ENCODE results near the gene CLASP1. TPM values are rescaled to one million over a fixed set of nuclear protein-coding genes. Genes with fewer than 3 reads are reported as not detected.

Gene CLASP1
- total and polyA plus RNA-seq, 2 donors (not counting 3 experiments of a cell fraction or from before 2014, with no cell fraction given): 10.0 to 57.9 TPM

GRCh38 chr2:121319941-121320340 is 329.3 kb downstream of the CLASP1 start:
- BruUV-seq (replicated peaks): no TSS peak
- ChIA-PET POLR2A (no interaction called here), CTCF (interaction anchor here (2.0 to 2.5 kb wide), 2 partner anchors 191 to 225 kb away, joined by 5 to 7 read pairs; no protein-coding TSS in a partner anchor)
- Histone ChIP-seq H3K27me3 (ENCODE audit: control insufficient read depth in 2 of 2, insufficient read depth in 2 of 2, low read length in 2 of 2) (peaks cover 0 to under 1% of the 10 kb centered on the region in 2 experiments), H3K79me2 (ENCODE audit: control insufficient read depth, insufficient read depth, low read length) (no peaks in the 10 kb centered on the region), H3K27ac (ENCODE audit: insufficient read depth, low read depth, low read length) (no peak overlapping the region), H3K9me3 (replicated peaks; ENCODE audit: control insufficient read depth, insufficient read depth, low read length) (no peaks in the 10 kb centered on the region), H3K4me3 (replicated peaks in 1 of 3; ENCODE audit: insufficient read depth in 1 of 3, low read depth in 1 of 3, low read length in 3 of 3) (no peak overlapping the region), H3K9me1 (replicated peaks; ENCODE audit: control insufficient read depth, extremely low read depth, insufficient read depth, low read length) (no peaks in the 10 kb centered on the region), H2AFZ (ENCODE audit: low read depth, low read length) (no peak overlapping the region), H3K4me1 (ENCODE audit: control insufficient read depth, extremely low read depth, insufficient read depth, low read length) (no peaks in the 10 kb centered on the region), H3K4me2 (ENCODE audit: insufficient read depth, low read length) (no peak overlapping the region), H4K20me1 (replicated peaks; ENCODE audit: control insufficient read depth, extremely low read depth, insufficient read depth, low read length) (no peaks in the 10 kb centered on the region), H3K36me3 (ENCODE audit: control insufficient read depth in 2 of 2, extremely low read depth in 1 of 2, insufficient read depth in 2 of 2, low read length in 2 of 2) (no peaks in the 10 kb centered on the region), H3K9ac (replicated peaks; ENCODE audit: extremely low read depth, insufficient read depth, low read length) (no peak overlapping the region)
- no peak for TF ChIP-seq JUN (IDR thresholded peaks at IDR 0.05; ENCODE audit: borderline replicate concordance, insufficient read depth, insufficient read length, low read depth)
- TF ChIP-seq, protein P1, sequence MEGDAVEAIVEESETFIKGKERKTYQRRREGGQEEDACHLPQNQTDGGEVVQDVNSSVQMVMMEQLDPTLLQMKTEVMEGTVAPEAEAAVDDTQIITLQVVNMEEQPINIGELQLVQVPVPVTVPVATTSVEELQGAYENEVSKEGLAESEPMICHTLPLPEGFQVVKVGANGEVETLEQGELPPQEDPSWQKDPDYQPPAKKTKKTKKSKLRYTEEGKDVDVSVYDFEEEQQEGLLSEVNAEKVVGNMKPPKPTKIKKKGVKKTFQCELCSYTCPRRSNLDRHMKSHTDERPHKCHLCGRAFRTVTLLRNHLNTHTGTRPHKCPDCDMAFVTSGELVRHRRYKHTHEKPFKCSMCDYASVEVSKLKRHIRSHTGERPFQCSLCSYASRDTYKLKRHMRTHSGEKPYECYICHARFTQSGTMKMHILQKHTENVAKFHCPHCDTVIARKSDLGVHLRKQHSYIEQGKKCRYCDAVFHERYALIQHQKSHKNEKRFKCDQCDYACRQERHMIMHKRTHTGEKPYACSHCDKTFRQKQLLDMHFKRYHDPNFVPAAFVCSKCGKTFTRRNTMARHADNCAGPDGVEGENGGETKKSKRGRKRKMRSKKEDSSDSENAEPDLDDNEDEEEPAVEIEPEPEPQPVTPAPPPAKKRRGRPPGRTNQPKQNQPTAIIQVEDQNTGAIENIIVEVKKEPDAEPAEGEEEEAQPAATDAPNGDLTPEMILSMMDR (IDR thresholded peaks at IDR 0.05; ENCODE audit: extremely low read depth in 1 of 2, insufficient read depth in 1 of 2, low read depth in 1 of 2, low read length in 2 of 2): no peak
- TF ChIP-seq MAX (IDR thresholded peaks at IDR 0.05; ENCODE audit: insufficient read depth, insufficient read length): no peak
- TF ChIP-seq FOS (IDR thresholded peaks at IDR 0.05; ENCODE audit: borderline replicate concordance, insufficient read depth, low read length): no peak
- dilution Hi-C loops (cut with MboI; ENCODE audit: extremely low pct_ligation_motif_present, low sequenced_read_pairs): no loop called here
- no peak for FAIRE-seq
- intact Hi-C loops (cut with micrococcal nuclease): loop anchor here (10.0 kb wide), 1 partner anchor 195 kb away; no protein-coding TSS in a partner anchor
- no peak for DNase-seq (ENCODE audit: low read depth, low spot score)

DNA sequence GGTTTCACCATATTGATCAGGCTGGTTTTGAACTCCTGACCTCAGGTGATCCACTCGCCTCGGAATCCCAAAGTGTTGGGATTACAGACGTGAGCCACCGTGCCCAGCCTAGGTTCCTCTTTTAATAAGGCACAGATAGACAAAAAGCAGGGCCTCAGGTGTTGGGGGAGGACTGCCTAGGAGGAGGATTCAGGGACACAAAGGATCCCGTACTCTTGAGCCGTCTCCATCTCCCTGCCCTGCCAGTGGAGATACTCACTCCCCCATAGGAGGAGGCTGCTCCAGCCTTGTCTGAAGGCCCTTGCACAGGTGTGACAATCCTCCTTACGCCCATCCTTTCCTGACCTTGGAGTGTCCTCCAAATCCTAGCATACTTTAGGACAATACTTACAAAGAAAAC is 332.3 kb downstream of the CLASP1 start:
- H2AFZ ChIP-seq (ENCODE audit: low read depth, low read length): no peak overlapping the region
- no peaks in the 10 kb centered on the region for H3K9me3 ChIP-seq (replicated peaks; ENCODE audit: control insufficient read depth, insufficient read depth, low read length)
- intact Hi-C loops (cut with micrococcal nuclease) (no loop called here), dilution Hi-C loops (cut with MboI; ENCODE audit: extremely low pct_ligation_motif_present, low sequenced_read_pairs) (no loop called here)
- no peaks in the 10 kb centered on the region for H3K79me2 ChIP-seq (ENCODE audit: control insufficient read depth, insufficient read depth, low read length)
- no peaks in the 10 kb centered on the region for H3K4me1 ChIP-seq (ENCODE audit: control insufficient read depth, extremely low read depth, insufficient read depth, low read length)
- ChIA-PET CTCF (interaction anchor here (0.7 kb wide), 1 partner anchor 157 kb away, joined by 3 read pairs; no protein-coding TSS in a partner anchor), POLR2A (no interaction called here)
- H3K27me3 ChIP-seq (ENCODE audit: control insufficient read depth in 2 of 2, insufficient read depth in 2 of 2, low read length in 2 of 2): no peaks in the 10 kb centered on the region
- H3K9ac ChIP-seq (replicated peaks; ENCODE audit: extremely low read depth, insufficient read depth, low read length): no peak overlapping the region
- no peaks in the 10 kb centered on the region for H3K36me3 ChIP-seq (ENCODE audit: control insufficient read depth in 2 of 2, extremely low read depth in 1 of 2, insufficient read depth in 2 of 2, low read length in 2 of 2)
- BruUV-seq (replicated peaks): no TSS peak
- H4K20me1 ChIP-seq (replicated peaks; ENCODE audit: control insufficient read depth, extremely low read depth, insufficient read depth, low read length): no peaks in the 10 kb centered on the region
- no peak overlapping the region for H3K4me2 ChIP-seq (ENCODE audit: insufficient read depth, low read length)
- H3K4me3 ChIP-seq (replicated peaks in 1 of 3; ENCODE audit: insufficient read depth in 1 of 3, low read depth in 1 of 3, low read length in 3 of 3): no peak overlapping the region
- no peaks in the 10 kb centered on the region for H3K9me1 ChIP-seq (replicated peaks; ENCODE audit: control insufficient read depth, extremely low read depth, insufficient read depth, low read length)
- DNase-seq (ENCODE audit: low read depth, low spot score): no peak
- no peak for TF ChIP-seq GATA2 (IDR thresholded peaks at IDR 0.05; ENCODE audit: insufficient read depth, insufficient read length, low read depth, low read length)
- TF ChIP-seq MYC (IDR thresholded peaks at IDR 0.05; ENCODE audit: low read depth, low read length): no peak
- no peak for TF ChIP-seq JUN (IDR thresholded peaks at IDR 0.05; ENCODE audit: borderline replicate concordance, insufficient read depth, insufficient read length, low read depth)
- TF ChIP-seq FOS (IDR thresholded peaks at IDR 0.05; ENCODE audit: borderline replicate concordance, insufficient read depth, low read length): no peak
- no peak for TF ChIP-seq EZH2 (IDR thresholded peaks at IDR 0.05; ENCODE audit: borderline replicate concordance, low read depth, low read length, severe bottlenecking)
- no peak for TF ChIP-seq MAX (IDR thresholded peaks at IDR 0.05; ENCODE audit: insufficient read depth, insufficient read length)
- TF ChIP-seq, protein P1 (IDR thresholded peaks at IDR 0.05; ENCODE audit: extremely low read depth in 1 of 2, insufficient read depth in 1 of 2, low read depth in 1 of 2, low read length in 2 of 2): no peak
- TF ChIP-seq POLR2A (IDR thresholded peaks at IDR 0.05; ENCODE audit: low read depth, low read length): no peak
- TF ChIP-seq POLR2AphosphoS5 (IDR thresholded peaks at IDR 0.05; ENCODE audit: insufficient read depth, low read depth, low read length): no peak
- no peak for FAIRE-seq
- no peak overlapping the region for H3K27ac ChIP-seq (ENCODE audit: insufficient read depth, low read depth, low read length)

Measured in endothelial cell of umbilical vein (primary cell).